Choroid plexus epithelial cell (primary cell): ENCODE data around the gene ZBTB7C.

Experiments
- DNase-seq: peaks from one replicate; pipeline ENCODE4 v3.0.0-alpha.2; 2010; ENCODE audit warnings: low read depth
- H3K4me3 ChIP-seq: 2 replicates; pipeline ENCODE4 v1.5.1; 2011; ENCODE audit warnings: low read depth, mild to moderate bottlenecking, control low read depth, low read length, moderate library complexity
- TF ChIP-seq, protein P1 (sequence below): conservative IDR thresholded peaks from 2 replicates; pipeline ENCODE4 v1.5.1; 2011; ENCODE audit warnings: low read depth, mild to moderate bottlenecking, control low read depth, inconsistent platforms, low read length, moderate library complexity

Gene ZBTB7C

DNA sequence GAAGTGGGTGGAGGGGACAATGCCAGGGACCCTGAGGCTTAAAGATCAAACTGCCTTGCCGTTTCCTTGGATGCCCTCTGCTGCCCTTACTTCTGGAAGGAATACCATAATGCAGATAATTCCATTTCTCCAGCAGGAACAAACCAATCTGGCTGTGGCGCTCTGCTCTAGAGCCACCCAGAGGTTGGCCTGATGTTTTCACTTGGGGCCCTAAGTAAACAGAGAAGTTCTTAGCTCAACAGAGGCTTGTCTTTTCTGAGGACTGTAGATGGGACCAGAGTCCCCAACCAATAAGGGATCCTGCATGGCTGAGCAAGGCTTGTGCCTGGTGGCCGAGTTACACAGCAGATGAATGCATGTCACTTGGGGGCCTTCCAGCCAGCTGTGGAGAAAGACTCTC lies 230.2 kb downstream of the ZBTB7C start:
- TF ChIP-seq, protein P1, sequence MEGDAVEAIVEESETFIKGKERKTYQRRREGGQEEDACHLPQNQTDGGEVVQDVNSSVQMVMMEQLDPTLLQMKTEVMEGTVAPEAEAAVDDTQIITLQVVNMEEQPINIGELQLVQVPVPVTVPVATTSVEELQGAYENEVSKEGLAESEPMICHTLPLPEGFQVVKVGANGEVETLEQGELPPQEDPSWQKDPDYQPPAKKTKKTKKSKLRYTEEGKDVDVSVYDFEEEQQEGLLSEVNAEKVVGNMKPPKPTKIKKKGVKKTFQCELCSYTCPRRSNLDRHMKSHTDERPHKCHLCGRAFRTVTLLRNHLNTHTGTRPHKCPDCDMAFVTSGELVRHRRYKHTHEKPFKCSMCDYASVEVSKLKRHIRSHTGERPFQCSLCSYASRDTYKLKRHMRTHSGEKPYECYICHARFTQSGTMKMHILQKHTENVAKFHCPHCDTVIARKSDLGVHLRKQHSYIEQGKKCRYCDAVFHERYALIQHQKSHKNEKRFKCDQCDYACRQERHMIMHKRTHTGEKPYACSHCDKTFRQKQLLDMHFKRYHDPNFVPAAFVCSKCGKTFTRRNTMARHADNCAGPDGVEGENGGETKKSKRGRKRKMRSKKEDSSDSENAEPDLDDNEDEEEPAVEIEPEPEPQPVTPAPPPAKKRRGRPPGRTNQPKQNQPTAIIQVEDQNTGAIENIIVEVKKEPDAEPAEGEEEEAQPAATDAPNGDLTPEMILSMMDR, result no peak
- DNase-seq, result no peak
- H3K4me3 ChIP-seq, result no peak overlapping the region

DNA sequence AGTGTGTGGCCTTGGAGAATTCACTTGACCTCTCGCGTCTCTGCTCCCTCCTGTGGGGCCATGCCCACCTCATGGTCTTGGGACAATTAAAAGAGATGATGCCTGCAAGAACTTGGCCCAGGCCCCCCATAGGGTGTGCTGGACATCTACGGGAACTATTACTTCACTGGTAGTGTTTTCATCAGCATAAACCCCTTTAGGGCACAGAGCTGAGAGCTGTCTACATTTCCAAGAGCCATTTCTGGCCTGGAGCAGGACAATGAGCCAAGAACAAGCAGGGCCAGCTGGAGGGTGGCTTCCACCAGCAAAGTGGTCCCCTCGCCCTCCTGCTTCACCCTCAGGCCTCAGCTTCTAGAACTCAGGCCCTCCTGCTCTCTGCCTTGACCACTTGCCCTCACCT lies 232.3 kb downstream of the ZBTB7C start:
- no peak overlapping the region for H3K4me3 ChIP-seq
- TF ChIP-seq, protein P1, result no peak
- DNase-seq, result no peak

DNA sequence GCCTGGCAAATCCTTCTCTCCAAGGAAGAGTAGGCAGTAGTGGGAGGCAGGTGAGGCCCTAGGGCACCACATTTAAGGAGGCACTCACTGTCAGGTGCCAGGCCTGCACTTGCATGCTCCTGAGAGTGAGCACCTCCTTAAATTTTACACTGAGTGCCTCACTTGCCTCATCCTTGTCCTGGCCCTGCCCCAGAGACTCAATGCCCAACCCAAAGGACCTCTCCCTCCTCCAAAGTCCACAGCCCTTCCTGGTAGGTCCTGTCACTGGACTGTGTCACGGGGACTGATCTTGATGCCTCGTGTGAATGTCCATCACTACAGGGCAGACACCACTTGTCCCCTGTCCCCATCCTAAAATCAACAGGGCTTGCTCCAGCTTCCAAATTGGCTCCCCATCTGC lies 235.6 kb downstream of the ZBTB7C start:
- TF ChIP-seq, protein P1, result no peak
- no peak overlapping the region for H3K4me3 ChIP-seq
- DNase-seq, result no peak

DNA sequence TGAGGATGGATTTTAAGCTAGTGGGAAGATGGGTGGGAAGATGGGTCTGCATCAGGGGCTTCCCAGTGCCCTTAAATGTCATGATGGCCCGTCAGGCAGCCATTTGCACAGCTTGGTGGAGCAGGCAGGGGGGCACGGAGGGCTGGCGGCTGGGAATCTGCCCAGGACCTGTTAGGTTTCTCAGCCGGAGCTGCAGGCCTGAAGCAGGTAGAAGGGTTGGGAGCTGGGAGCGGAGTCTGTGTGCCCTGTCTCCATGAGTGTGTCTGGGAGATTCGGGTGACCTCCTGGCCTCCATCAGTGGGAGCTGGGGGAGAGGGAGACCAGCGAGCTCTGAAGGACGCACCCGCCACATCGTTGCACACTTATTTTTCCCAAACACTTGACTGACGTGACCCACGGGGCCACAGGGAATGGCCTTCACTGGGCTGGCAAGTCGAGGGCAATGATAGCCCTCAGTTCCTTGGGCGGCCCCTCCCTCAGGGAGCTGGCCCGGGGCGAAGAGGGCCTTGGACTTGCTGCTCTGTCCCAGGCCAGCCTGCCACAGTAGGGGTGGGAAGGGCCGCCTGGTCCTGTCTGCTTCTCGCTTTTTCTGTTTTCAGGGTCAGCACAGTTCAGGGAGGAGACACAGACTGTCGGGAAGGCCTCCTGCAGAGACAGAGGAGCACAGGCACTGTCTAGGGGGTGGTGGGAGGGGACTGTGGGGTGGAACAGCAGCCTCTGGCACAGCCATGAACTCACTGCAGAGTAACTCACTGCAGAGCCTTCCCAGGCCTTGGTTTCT lies 236.8 kb downstream of the ZBTB7C start:
- no peak overlapping the region for H3K4me3 ChIP-seq
- TF ChIP-seq, protein P1, result no peak
- peak; percentile 55 for DNase-seq

DNA sequence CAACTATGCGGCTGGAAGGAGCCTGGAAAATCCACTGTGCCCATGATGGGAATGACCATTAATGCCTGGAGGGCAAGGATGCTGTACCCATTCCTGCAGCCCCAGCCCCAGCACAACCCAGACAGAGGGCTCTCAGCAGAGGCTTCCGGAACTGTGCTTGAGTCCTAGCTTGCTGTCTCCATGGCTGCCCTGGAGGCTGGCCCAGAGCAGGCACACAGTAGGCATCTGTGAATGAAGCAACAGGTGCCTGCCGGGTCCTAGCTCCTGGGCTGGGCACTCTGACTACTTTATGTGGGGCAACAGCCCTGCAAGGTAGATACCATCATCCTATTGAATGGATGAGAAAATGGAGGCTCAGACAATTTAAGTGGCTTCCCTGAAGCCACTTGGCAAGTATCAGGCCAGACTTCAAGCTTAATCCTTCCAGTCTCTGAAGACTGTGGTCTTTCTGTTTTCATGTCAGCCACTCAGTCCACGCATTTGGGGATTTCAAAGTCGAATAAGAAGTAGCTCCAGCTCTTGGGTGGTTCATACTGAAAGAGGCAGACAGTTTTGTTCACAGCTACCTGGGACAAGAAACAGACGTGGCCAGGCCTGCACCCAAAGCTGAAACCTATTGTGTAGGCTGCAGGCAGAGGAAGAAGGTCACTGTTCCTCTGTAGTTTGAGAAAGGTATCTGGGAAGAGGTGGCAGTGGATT lies 237.5 kb downstream of the ZBTB7C start:
- DNase-seq, result no peak
- TF ChIP-seq, protein P1, result no peak
- H3K4me3 ChIP-seq, result no peak overlapping the region

DNA sequence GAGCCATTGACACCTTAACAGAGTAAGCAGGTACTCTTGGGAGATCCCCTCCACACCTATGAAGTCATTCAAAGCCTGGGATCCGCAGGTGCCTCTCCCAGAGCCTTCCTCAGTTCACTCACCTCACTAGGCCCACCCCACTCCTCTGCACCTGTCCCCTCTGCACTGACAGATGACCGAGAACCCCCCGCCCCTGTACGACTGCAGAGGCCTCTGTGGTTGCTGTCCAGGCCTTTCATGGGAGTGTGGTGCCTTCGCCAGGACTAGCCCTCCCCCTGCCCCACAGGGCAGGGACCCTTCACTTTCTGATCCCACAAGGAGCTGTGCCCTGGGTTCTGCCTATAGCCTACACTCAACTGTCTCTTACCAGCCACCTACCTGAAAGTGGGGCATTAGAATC lies 238.5 kb downstream of the ZBTB7C start:
- TF ChIP-seq, protein P1, result no peak
- no peak overlapping the region for H3K4me3 ChIP-seq
- no peak for DNase-seq
